ENCODE measurements around the gene DHRS3. TPM values are rescaled to one million over a fixed set of nuclear protein-coding genes. Genes with fewer than 3 reads are reported as not detected.

The DHRS3 gene
- total RNA-seq, 2 donors from 2014 or later: 107 to 144 TPM

Small RNA genes lying within 50 kb of the gene (microRNA-seq; reads per million reads assigned to microRNA genes)
- 0.26 to 0.65 reads per million in 2 donors for gene MIR6730 (ENCODE audit: borderline microRNAs expressed in 2 of 2)

Other genes with a start within 250 kb of the DHRS3 start
- not detected for gene AADACL4, start 25.9 kb upstream of the DHRS3 start, total RNA-seq
- not detected for gene AADACL3, start 97.9 kb upstream of the DHRS3 start, total RNA-seq
- gene CFAP107, start 128.0 kb upstream of the DHRS3 start, total RNA-seq: not detected
- gene PRAMEF12, start 155.5 kb upstream of the DHRS3 start, total RNA-seq: not detected
- gene PRAMEF1, start 173.2 kb upstream of the DHRS3 start, total RNA-seq: not detected
- gene PRAMEF11, start 213.2 kb upstream of the DHRS3 start, total RNA-seq: not detected
- not detected for gene HNRNPCL1, start 230.5 kb upstream of the DHRS3 start, total RNA-seq
- not detected for gene PRAMEF2, start 238.9 kb upstream of the DHRS3 start, total RNA-seq